IMR-90 (cell line): ENCODE results near the gene ANKRD13B. TPM values are rescaled to one million over a fixed set of nuclear protein-coding genes. Genes with fewer than 3 reads are reported as not detected.
"Not testable (repeated sequence)": the region's sequence is repeated elsewhere in the genome, so short reads cannot be mapped to it uniquely, and the experiment has no call there.

Source experiments
- ATAC-seq: fragments of 200-7000 bp; cut with Tn5 transposase; 2 replicates; pipeline ENCODE4 v1.9.1; 2020; ENCODE audit warnings: low read depth, mild to moderate bottlenecking, moderate library complexity
- BruUV-seq: library from RNA; stranded (reverse); fragments of 400-500 nt; replicated peaks from 2 replicates; lab custom pipeline; 2021; lab: Mats Ljungman, UMichigan
- CTCF ChIA-PET: fragments of 300-600 bp; formaldehyde crosslinking; extraction: SDS; loops from one replicate; lab custom pipeline; 2021; ENCODE audit warnings: antibody characterized with exemption; lab: Yijun Ruan, JAX
- POLR2A ChIA-PET: fragments of 300-600 bp; sonication (Branson Sonifier 250); formaldehyde crosslinking; loops from one replicate; lab custom pipeline; 2022; ENCODE audit warnings: antibody characterized with exemption; ENCODE audit not compliant: unreplicated experiment; lab: Charles Lee
- DNase-seq: peaks from one replicate; pipeline ENCODE4 v3.0.0; 2013
- H2AFZ ChIP-seq: replicated peaks from 2 replicates; pipeline ENCODE3; 2013; ENCODE audit warnings: low read length, mild to moderate bottlenecking; ENCODE audit not compliant: poor library complexity
- H2AK5ac ChIP-seq: 2 replicates; pipeline ENCODE4 v1.6.1; 2013; ENCODE audit warnings: low read depth, low read length, inconsistent platforms
- H2AK9ac ChIP-seq: replicated peaks from 2 replicates; pipeline ENCODE3; 2013; ENCODE audit warnings: mild to moderate bottlenecking, low read depth, low read length, moderate library complexity; ENCODE audit not compliant: poor library complexity
- H2BK120ac ChIP-seq: 2 replicates; pipeline ENCODE4 v1.6.1; 2013; ENCODE audit warnings: low read depth, low read length, inconsistent platforms
- H2BK15ac ChIP-seq: 3 replicates; pipeline ENCODE4 v1.6.1; 2013; ENCODE audit warnings: low read depth, low read length, inconsistent platforms
- H2BK20ac ChIP-seq: 2 replicates; pipeline ENCODE4 v1.6.1; 2013; ENCODE audit warnings: low read depth, mild to moderate bottlenecking, inconsistent platforms, low read length, moderate library complexity
- H2BK5ac ChIP-seq: 2 replicates; pipeline ENCODE4 v1.6.1; 2013; ENCODE audit warnings: mild to moderate bottlenecking, low read depth, low read length, inconsistent platforms; ENCODE audit not compliant: poor library complexity, severe bottlenecking
- H3K14ac ChIP-seq: replicated peaks from 2 replicates; pipeline ENCODE4 v1.6.1; 2013; ENCODE audit warnings: low read depth, low read length, inconsistent platforms
- H3K18ac ChIP-seq: 2 replicates; pipeline ENCODE4 v1.6.1; 2013; ENCODE audit warnings: low read depth, low read length, control low read depth
- H3K23ac ChIP-seq: 2 replicates; pipeline ENCODE4 v1.6.1; 2013; ENCODE audit warnings: low read depth, low read length, inconsistent platforms
- H3K27ac ChIP-seq: 2 replicates; pipeline ENCODE4 v1.5.1; 2013; ENCODE audit warnings: mild to moderate bottlenecking, control low read depth, low read length; ENCODE audit not compliant: insufficient read depth
- H3K27me3 ChIP-seq: 2 replicates; pipeline ENCODE4 v1.6.1; 2013; ENCODE audit warnings: low read length; ENCODE audit not compliant: control insufficient read depth, insufficient read depth
- H3K36me3 ChIP-seq: 2 replicates; pipeline ENCODE4 v1.6.1; 2013; ENCODE audit warnings: low read length, mixed read lengths; ENCODE audit not compliant: control insufficient read depth, insufficient read depth
- H3K4ac ChIP-seq: 2 replicates; pipeline ENCODE4 v1.6.1; 2013; ENCODE audit warnings: low read depth, low read length, inconsistent platforms
- H3K4me1 ChIP-seq: 2 replicates; pipeline ENCODE4 v1.6.1; 2013; ENCODE audit warnings: low read length, mixed read lengths; ENCODE audit not compliant: control insufficient read depth, insufficient read depth
- H3K4me2 ChIP-seq: 2 replicates; pipeline ENCODE4 v1.6.1; 2013; ENCODE audit warnings: low read depth, mild to moderate bottlenecking, control low read depth, low read length, moderate library complexity
- H3K4me3 ChIP-seq: 2 replicates; pipeline ENCODE4 v1.5.1; 2013; ENCODE audit warnings: low read depth, mild to moderate bottlenecking, control low read depth, low read length, moderate library complexity; ENCODE audit not compliant: insufficient read depth
- H3K56ac ChIP-seq: 2 replicates; pipeline ENCODE4 v1.6.1; 2013; ENCODE audit warnings: low read length, inconsistent platforms; ENCODE audit not compliant: insufficient read depth; ENCODE audit errors: extremely low read depth
- H3K79me1 ChIP-seq, 2 experiments: 2 replicates each; pipeline ENCODE4 v1.6.1; 2013; ENCODE audit warnings: low read length in 2 of 2, inconsistent platforms in 1 of 2, low read depth in 1 of 2
- H3K9ac ChIP-seq: 2 replicates; pipeline ENCODE4 v1.6.1; 2013; ENCODE audit warnings: low read depth, low read length, control low read depth
- H3K9me1 ChIP-seq: 2 replicates; pipeline ENCODE4 v1.6.1; 2013; ENCODE audit warnings: low read length, inconsistent platforms; ENCODE audit not compliant: insufficient read depth
- H3K9me3 ChIP-seq: 2 replicates; pipeline ENCODE4 v1.6.1; 2013; ENCODE audit warnings: low read length; ENCODE audit not compliant: control insufficient read depth, insufficient read depth
- H4K20me1 ChIP-seq: 2 replicates; pipeline ENCODE4 v1.6.1; 2013; ENCODE audit warnings: low read length, inconsistent platforms; ENCODE audit not compliant: insufficient read depth
- H4K5ac ChIP-seq: 2 replicates; pipeline ENCODE4 v1.6.1; 2013; ENCODE audit warnings: mild to moderate bottlenecking, low read depth, low read length, control low read depth
- H4K8ac ChIP-seq, 2 experiments: 2 replicates each; pipeline ENCODE4 v1.6.1; 2013; ENCODE audit warnings: low read depth in 2 of 2, low read length in 2 of 2, control low read depth in 1 of 2, inconsistent platforms in 1 of 2
- H4K91ac ChIP-seq: 2 replicates; pipeline ENCODE4 v1.6.1; 2013; ENCODE audit warnings: low read depth, low read length, inconsistent platforms; ENCODE audit not compliant: insufficient read depth
- WGBS, 2 experiments: methylation state at CpG; one replicate each; pipeline versions ENCODE4 v1.1.5 to v1.1.7; 2013; ENCODE audit warnings: missing lambda C conversion rate in 2 of 2; ENCODE audit not compliant: insufficient read length in 1 of 2; ENCODE audit errors: extremely low coverage in 2 of 2; 5-methylcytosine and 5-hydroxymethylcytosine counted together
- dilution Hi-C: fragments of 300-500 bp; cut with HindIII; formaldehyde crosslinking; loops from one replicate; pipeline ENCODE4 v1.14.3; 2018; ENCODE audit warnings: low sequenced_read_pairs; ENCODE audit not compliant: unreplicated experiment
- in situ Hi-C: fragments of 300-500 bp; cut with MboI; formaldehyde crosslinking; loops from 3 replicates; pipeline ENCODE4 v1.14.3; 2019; ENCODE audit warnings: low sequenced_read_pairs, inconsistent platforms, mixed read lengths
- intact Hi-C: fragments of 100-400 bp; cut with micrococcal nuclease; formaldehyde crosslinking; loops from 2 replicates; pipeline ENCODE4 v1.10.0; 2022
- polyA plus RNA-seq, 3 experiments: library from polyadenylated mRNA; depleted of rRNA; stranded (reverse); fragments of >200 nt; gene quantifications; 2 replicates each; pipeline ENCODE4 v1.2.3, GENCODE V29; 2012; ENCODE audit warnings: low replicate concordance in 1 of 3
- total RNA-seq: library from RNA; depleted of rRNA; stranded (reverse); fragments of >200 nt; gene quantifications from 2 replicates; pipeline ENCODE4 v1.2.3, GENCODE V29; 2012

The ANKRD13B gene
- total and polyA plus RNA-seq, 2 of the 4 experiments (the other 2 are of a cell fraction), result 0.90 to 4.0 TPM

- H3K18ac ChIP-seq, H2AK9ac ChIP-seq, H3K4me3 ChIP-seq, H3K9ac ChIP-seq, H4K20me1 ChIP-seq, H4K91ac ChIP-seq, H2BK15ac ChIP-seq, H3K9me1 ChIP-seq, H3K14ac ChIP-seq, H2BK20ac ChIP-seq, H3K27ac ChIP-seq, ATAC-seq, BruUV-seq, H3K4me2 ChIP-seq, H4K8ac ChIP-seq, H2AK5ac ChIP-seq, dilution Hi-C loops, H3K23ac ChIP-seq, intact Hi-C loops, H3K36me3 ChIP-seq, H2BK5ac ChIP-seq, H4K5ac ChIP-seq, in situ Hi-C loops, H3K4ac ChIP-seq, H3K27me3 ChIP-seq, DNase-seq, CTCF ChIA-PET, POLR2A ChIA-PET, H3K79me1 ChIP-seq, H2AFZ ChIP-seq, H3K9me3 ChIP-seq, H3K56ac ChIP-seq, H3K4me1 ChIP-seq, H2BK120ac ChIP-seq: not testable (repeated sequence)
- no CpG with 5 or more reads among the region's 7 CpGs for WGBS, 2 experiments
Measured at GRCh38 chr17:29651913-29652312, 59.0 kb downstream of the ANKRD13B start.
